NCI-H1436 (cell line): ENCODE data around the gene DHDH.
"Not testable (repeated sequence)": the region's sequence is repeated elsewhere in the genome, so short reads cannot be mapped to it uniquely, and the experiment has no call there.

Experiments used
- DNase-seq: peaks from one replicate; lab custom pipeline; 2025; lab: John Stamatoyannopoulos, UW

DHDH gene

GRCh38 chr19:48915757-48916156 lies 17.7 kb upstream of the DHDH start:
- peak; percentile 15 for DNase-seq

- no peak for DNase-seq
Observed at GRCh38 chr19:48918071-48918470, 15.4 kb upstream of the DHDH start.

- peak; percentile 17 for DNase-seq
Observed at GRCh38 chr19:48918801-48919247, 14.7 kb upstream of the DHDH start.

GRCh38 chr19:48919271-48919670 lies 14.2 kb upstream of the DHDH start:
- not testable (repeated sequence) for DNase-seq

GRCh38 chr19:48920949-48921348 lies 12.6 kb upstream of the DHDH start:
- DNase-seq = no peak

- no peak for DNase-seq
Observed at GRCh38 chr19:48921721-48922500, 11.6 kb upstream of the DHDH start.

- no peak for DNase-seq
Observed at GRCh38 chr19:48922548-48923490, 10.7 kb upstream of the DHDH start.

- no peak for DNase-seq
Observed at GRCh38 chr19:48925240-48925843, 8.2 kb upstream of the DHDH start.

GRCh38 chr19:48925890-48926289 lies 7.6 kb upstream of the DHDH start:
- not testable (repeated sequence) for DNase-seq

- no peak for DNase-seq
Observed at GRCh38 chr19:48926909-48927308, 6.6 kb upstream of the DHDH start.

GRCh38 chr19:48927692-48928091 lies 5.8 kb upstream of the DHDH start:
- DNase-seq = not testable (repeated sequence)

- DNase-seq = no peak
Observed at GRCh38 chr19:48928164-48929025, 5.1 kb upstream of the DHDH start.

- DNase-seq = no peak
Observed at GRCh38 chr19:48934837-48935236, 1.3 kb downstream of the DHDH start.

GRCh38 chr19:48935864-48936263 lies 2.4 kb downstream of the DHDH start:
- no peak for DNase-seq

GRCh38 chr19:48938256-48938655 lies 4.8 kb downstream of the DHDH start:
- DNase-seq = no peak

GRCh38 chr19:48940902-48941301 lies 7.4 kb downstream of the DHDH start:
- no peak for DNase-seq

GRCh38 chr19:48943081-48943480 lies 9.6 kb downstream of the DHDH start:
- no peak for DNase-seq

- no peak for DNase-seq
Observed at GRCh38 chr19:48945415-48945814, 11.9 kb downstream of the DHDH start.

GRCh38 chr19:48945817-48946216 lies 12.3 kb downstream of the DHDH start:
- no peak for DNase-seq

GRCh38 chr19:48946463-48947257 lies 13.2 kb downstream of the DHDH start:
- DNase-seq = no peak

- no peak for DNase-seq
Observed at GRCh38 chr19:48947258-48947542, 13.7 kb downstream of the DHDH start.
